A204.1 (cell line): Measurements from ENCODE around the gene HOMER3.

Source experiments
- FAIRE-seq: peaks from 2 replicates; lab custom pipeline; 2012; peaks lifted over from hg19 to GRCh38; lab: Jason Lieb, UNC

Gene HOMER3

GRCh38 chr19:18940769-18941627 lies at the start of gene HOMER3:
Gene HOMER3 (minus strand): TSS chr19:18941217. CDS start chr19:18938982, 2,235 bp downstream.
- FAIRE-seq: no peak

GRCh38 chr19:18990128-18990708 lies 49.2 kb upstream of the HOMER3 start:
- FAIRE-seq: no peak

GRCh38 chr19:18989316-18989715 lies 48.3 kb upstream of the HOMER3 start:
- no peak for FAIRE-seq

- no peak for FAIRE-seq
Observed at GRCh38 chr19:18987456-18987855, 46.4 kb upstream of the HOMER3 start.

GRCh38 chr19:18985257-18985656 lies 44.2 kb upstream of the HOMER3 start:
- FAIRE-seq: no peak

GRCh38 chr19:18984251-18984650 lies 43.2 kb upstream of the HOMER3 start:
- no peak for FAIRE-seq

- no peak for FAIRE-seq
Observed at GRCh38 chr19:18982669-18983068, 41.7 kb upstream of the HOMER3 start.

GRCh38 chr19:18980432-18981020 lies 39.5 kb upstream of the HOMER3 start:
- no peak for FAIRE-seq

- no peak for FAIRE-seq
Observed at GRCh38 chr19:18978616-18979015, 37.6 kb upstream of the HOMER3 start.

- FAIRE-seq: no peak
Observed at GRCh38 chr19:18975869-18976268, 34.9 kb upstream of the HOMER3 start.

- no peak for FAIRE-seq
Observed at GRCh38 chr19:18975011-18975410, 34.0 kb upstream of the HOMER3 start.

GRCh38 chr19:18972851-18973250 lies 31.8 kb upstream of the HOMER3 start:
- FAIRE-seq: no peak

- FAIRE-seq: no peak
Observed at GRCh38 chr19:18972301-18972811, 31.3 kb upstream of the HOMER3 start.

- FAIRE-seq: peak; percentile 71
Observed at GRCh38 chr19:18969931-18970659, 29.1 kb upstream of the HOMER3 start.

- FAIRE-seq: no peak
Observed at GRCh38 chr19:18967358-18968146, 26.5 kb upstream of the HOMER3 start.

- no peak for FAIRE-seq
Observed at GRCh38 chr19:18966307-18966706, 25.3 kb upstream of the HOMER3 start.

- no peak for FAIRE-seq
Observed at GRCh38 chr19:18964121-18964520, 23.1 kb upstream of the HOMER3 start.

- no peak for FAIRE-seq
Observed at GRCh38 chr19:18961767-18962620, 21.0 kb upstream of the HOMER3 start.

GRCh38 chr19:18960370-18960769 lies 19.4 kb upstream of the HOMER3 start:
- no peak for FAIRE-seq

- FAIRE-seq: no peak
Observed at GRCh38 chr19:18955042-18955441, 14.0 kb upstream of the HOMER3 start.

- FAIRE-seq: no peak
Observed at GRCh38 chr19:18954094-18954493, 13.1 kb upstream of the HOMER3 start.
